Glutamatergic neuron (in vitro differentiated cells): ENCODE results near the gene VSTM1. TPM values are rescaled to one million over a fixed set of nuclear protein-coding genes. Genes with fewer than 3 reads are reported as not detected.
"Not testable (repeated sequence)": the region's sequence is repeated elsewhere in the genome, so short reads cannot be mapped to it uniquely, and the experiment has no call there.

Experiments
- DNase-seq: peaks from one replicate; pipeline ENCODE4 v3.0.0; 2022
- H3K27ac Mint-ChIP-seq: one replicate; pipeline ENCODE4 v1.8.0; 2020; ENCODE audit warnings: mild to moderate bottlenecking, mixed read lengths, inconsistent platforms; ENCODE audit not compliant: unreplicated experiment
- H3K27me3 Mint-ChIP-seq: one replicate; pipeline ENCODE4 v1.8.0; 2020; ENCODE audit warnings: mild to moderate bottlenecking, moderate library complexity, mixed read lengths, inconsistent platforms; ENCODE audit not compliant: unreplicated experiment
- H3K36me3 Mint-ChIP-seq: one replicate; pipeline ENCODE4 v1.8.0; 2020; ENCODE audit warnings: mild to moderate bottlenecking, mixed read lengths, inconsistent platforms; ENCODE audit not compliant: unreplicated experiment
- H3K4me1 Mint-ChIP-seq: one replicate; pipeline ENCODE4 v1.8.0; 2020; ENCODE audit warnings: mild to moderate bottlenecking, low read depth, mixed read lengths, inconsistent platforms; ENCODE audit not compliant: unreplicated experiment
- H3K4me3 Mint-ChIP-seq: one replicate; pipeline ENCODE4 v1.8.0; 2020; ENCODE audit warnings: mild to moderate bottlenecking, mixed read lengths, inconsistent platforms; ENCODE audit not compliant: unreplicated experiment
- H3K9me3 Mint-ChIP-seq: one replicate; pipeline ENCODE4 v1.8.0; 2020; ENCODE audit warnings: mild to moderate bottlenecking, moderate library complexity, mixed read lengths, inconsistent platforms; ENCODE audit not compliant: unreplicated experiment
- total RNA-seq: library from RNA; stranded (reverse); fragmentation: NEBNext Ultra II Directional; extraction: Animal tissue kit (Norgen Biotek cat#: 25700); gene quantifications from one replicate; pipeline ENCODE4 v1.2.1, GENCODE V29; 2021; ENCODE audit not compliant: unreplicated experiment
- TF ChIP-seq, protein P1 (sequence below): fragments of 200-600 bp; sonication (generic); IDR thresholded peaks from one replicate; pipeline ENCODE4 v1.5.0; 2021; ENCODE audit not compliant: partially characterized antibody, unreplicated experiment

Gene VSTM1
- total RNA-seq, 1 donor from 2014 or later = not detected

DNA sequence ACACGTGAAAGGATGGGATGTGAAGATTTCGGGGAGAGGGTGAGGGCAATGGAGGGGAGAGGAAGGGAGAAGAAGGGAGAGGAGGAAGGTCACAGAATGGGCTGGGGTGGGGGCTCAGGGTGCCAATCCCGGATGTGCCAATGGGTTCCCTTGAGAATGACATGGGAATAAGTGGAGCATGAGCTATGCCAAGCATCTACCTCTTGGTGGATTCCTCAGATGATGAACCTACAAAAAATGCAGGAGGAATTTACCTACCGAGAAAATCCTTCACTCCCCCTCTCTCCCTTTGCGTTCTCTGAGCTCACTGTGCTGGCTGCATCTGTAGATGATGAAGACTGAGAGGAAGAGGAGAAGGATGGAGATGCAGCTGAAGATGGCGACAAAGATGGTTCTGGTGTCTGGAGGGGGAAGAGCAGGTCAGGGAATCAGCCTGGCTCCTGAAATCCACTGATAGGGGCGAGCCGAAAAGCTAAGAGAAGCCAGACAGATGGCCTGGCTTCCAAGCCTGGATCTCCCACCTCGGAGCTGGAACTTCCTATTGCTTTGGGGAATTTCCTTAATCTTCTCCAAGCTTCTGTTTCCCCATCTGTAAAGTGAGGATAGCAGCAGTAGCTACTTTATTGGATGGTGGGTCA, 21.6 kb downstream of the VSTM1 start:
- DNase-seq = no peak
- Mint-ChIP-seq H3K27ac (no peak overlapping the region), H3K27me3 (no peaks in the 10 kb centered on the region), H3K36me3 (peaks cover 4% of the 10 kb centered on the region), H3K9me3 (peaks cover 3% of the 10 kb centered on the region), H3K4me1 (no peaks in the 10 kb centered on the region), H3K4me3 (no peak overlapping the region)
- TF ChIP-seq, protein P1, sequence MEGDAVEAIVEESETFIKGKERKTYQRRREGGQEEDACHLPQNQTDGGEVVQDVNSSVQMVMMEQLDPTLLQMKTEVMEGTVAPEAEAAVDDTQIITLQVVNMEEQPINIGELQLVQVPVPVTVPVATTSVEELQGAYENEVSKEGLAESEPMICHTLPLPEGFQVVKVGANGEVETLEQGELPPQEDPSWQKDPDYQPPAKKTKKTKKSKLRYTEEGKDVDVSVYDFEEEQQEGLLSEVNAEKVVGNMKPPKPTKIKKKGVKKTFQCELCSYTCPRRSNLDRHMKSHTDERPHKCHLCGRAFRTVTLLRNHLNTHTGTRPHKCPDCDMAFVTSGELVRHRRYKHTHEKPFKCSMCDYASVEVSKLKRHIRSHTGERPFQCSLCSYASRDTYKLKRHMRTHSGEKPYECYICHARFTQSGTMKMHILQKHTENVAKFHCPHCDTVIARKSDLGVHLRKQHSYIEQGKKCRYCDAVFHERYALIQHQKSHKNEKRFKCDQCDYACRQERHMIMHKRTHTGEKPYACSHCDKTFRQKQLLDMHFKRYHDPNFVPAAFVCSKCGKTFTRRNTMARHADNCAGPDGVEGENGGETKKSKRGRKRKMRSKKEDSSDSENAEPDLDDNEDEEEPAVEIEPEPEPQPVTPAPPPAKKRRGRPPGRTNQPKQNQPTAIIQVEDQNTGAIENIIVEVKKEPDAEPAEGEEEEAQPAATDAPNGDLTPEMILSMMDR = no peak

DNA sequence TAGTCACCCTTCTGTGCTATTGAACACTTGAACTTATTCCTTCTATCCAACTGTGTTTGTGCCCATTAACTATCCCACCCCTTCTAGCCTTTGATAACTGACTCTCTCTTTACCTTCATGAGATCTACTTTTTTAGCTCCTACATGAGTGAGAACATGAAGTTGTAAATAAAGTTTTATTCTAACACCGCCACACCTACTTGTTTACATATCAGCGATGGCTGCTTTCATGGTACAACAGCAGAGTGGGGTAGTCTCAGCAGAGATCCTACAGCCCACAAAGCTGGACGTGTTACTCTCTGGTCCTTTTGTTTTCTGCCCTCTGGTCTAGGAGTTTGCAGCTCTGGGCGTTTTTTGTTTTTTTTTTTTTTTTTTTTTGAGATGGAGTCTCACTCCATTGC, 23.7 kb downstream of the VSTM1 start:
- no peak for DNase-seq
- Mint-ChIP-seq H3K4me1 (peaks cover 7% of the 10 kb centered on the region), H3K27me3 (no peaks in the 10 kb centered on the region), H3K36me3 (peaks cover 4% of the 10 kb centered on the region), H3K4me3 (no peak overlapping the region), H3K9me3 (peaks cover 5% of the 10 kb centered on the region), H3K27ac (no peak overlapping the region)
- TF ChIP-seq, protein P1 = no peak

DNA sequence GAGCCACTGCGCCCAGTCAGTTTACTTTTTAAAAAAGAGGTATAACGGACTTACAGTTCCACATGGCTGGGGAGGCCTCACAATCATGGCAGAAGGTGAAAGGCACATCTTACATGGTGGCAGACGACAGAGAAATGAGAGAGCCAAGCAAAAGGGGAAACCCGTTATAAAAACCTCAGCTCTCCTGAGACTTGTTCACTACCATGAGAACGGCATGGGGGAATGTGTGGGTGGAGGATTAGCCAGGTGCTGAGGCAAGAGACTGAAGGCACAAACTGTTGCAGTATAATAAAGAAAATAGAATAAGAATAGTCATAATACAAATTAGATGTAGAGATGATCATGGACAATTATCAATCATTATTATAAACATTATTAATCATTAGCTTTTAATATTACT, 27.2 kb downstream of the VSTM1 start:
- not testable (repeated sequence) for H3K9me3 Mint-ChIP-seq, DNase-seq, H3K4me3 Mint-ChIP-seq, H3K27me3 Mint-ChIP-seq, H3K4me1 Mint-ChIP-seq, H3K36me3 Mint-ChIP-seq
- peak overlapping the region; percentile 33 for H3K27ac Mint-ChIP-seq

DNA sequence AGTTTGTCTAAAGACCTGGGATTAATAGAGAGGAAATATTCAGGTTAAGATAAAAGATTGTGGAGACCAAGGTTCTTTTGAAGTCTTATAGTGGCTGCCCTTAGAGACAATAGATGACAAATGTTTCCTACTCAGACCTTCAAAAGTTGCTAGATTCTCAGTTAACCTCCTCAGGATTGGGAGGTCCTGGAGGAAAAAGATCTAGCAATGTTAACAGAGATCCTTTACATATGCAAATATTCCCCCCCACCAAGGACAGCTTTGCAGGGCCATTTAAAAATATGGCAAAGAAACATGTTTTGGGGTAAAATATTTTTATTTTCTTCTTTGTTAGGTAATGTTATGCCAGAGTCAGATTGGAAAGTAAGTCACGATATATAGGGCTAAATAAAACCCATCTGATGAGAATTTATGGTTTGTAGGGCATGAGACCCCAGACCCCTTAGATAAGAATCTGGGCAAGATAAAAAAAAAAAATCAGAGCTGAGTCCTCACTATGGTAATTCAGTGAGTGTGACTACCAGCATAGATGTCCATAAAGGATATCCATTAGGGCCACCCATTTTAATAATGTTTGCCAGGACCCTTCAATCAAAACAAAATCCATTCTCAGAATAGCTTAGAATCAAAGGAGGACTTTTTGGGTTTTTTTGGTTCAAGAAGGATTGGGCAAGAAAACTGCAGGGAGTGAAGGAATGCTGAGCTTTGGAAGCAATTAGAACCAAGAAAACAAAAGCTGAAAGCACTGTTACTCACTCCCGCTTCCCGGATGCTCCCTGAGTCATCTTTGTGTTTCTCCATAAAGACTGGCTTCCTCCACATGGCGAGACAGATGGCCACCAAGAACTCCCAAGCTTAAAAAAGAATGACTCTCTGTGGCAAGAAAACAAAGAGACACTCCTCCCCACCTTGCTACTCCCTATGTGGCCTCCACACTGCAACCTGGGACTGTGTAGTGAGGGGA, 28.2 kb downstream of the VSTM1 start:
- Mint-ChIP-seq H3K4me1 (peaks cover 7% of the 10 kb centered on the region), H3K36me3 (peaks cover 4% of the 10 kb centered on the region), H3K4me3 (no peak overlapping the region), H3K27me3 (no peaks in the 10 kb centered on the region), H3K9me3 (peaks cover 4% of the 10 kb centered on the region), H3K27ac (peak overlapping the region; percentile 81)
- DNase-seq = no peak
- TF ChIP-seq, protein P1 = no peak

DNA sequence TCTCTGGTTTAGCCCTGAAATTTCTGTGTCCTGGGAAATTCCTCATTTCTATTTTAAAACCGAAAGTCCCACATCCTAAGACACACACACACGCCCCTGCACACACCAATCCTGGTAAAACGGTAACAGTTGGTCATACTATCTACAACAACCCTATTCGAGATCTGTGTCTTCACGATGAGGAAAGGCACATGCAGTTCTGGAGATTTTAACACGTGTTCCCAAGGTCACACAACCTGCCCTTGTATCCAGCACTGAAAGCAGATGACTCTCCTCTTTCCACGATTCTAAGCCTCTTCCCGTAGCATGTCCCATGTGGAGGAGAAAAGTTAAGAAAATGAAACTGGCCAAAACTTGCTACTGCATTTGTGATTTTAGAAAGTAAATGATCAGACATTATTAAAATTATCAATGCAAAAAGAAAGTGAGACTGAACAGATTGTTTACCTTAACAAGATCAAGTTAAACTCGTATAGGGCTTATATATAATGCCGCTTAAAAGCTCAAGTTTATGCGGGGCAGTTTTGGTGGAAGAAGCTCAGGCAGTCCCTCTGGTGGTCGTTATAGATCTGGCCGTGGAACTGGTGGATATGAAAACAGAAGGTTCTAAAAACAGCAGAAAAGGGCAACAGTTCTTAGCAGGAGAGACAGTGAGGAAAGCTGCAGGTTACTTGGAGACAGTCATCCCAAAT, 32.7 kb downstream of the VSTM1 start:
- H3K27me3 Mint-ChIP-seq = no peaks in the 10 kb centered on the region
- TF ChIP-seq, protein P1 = peak; percentile 38
- no peak overlapping the region for H3K27ac Mint-ChIP-seq
- no peaks in the 10 kb centered on the region for H3K9me3 Mint-ChIP-seq
- DNase-seq = no peak
- H3K4me3 Mint-ChIP-seq = no peak overlapping the region
- H3K4me1 Mint-ChIP-seq = peaks cover 9% of the 10 kb centered on the region
- H3K36me3 Mint-ChIP-seq = no peaks in the 10 kb centered on the region
